ENCODE results near the gene LEUTX. TPM values are rescaled to one million over a fixed set of nuclear protein-coding genes. Genes with fewer than 3 reads are reported as not detected.

LEUTX gene
- polyA plus RNA-seq, 1 of the 3 experiments (the other 2 are of a cell fraction) = not detected

- POLR2A ChIA-PET = interaction anchor here (0.7 kb wide), 1 partner anchor 21 kb away, joined by 3 read pairs; no protein-coding TSS in a partner anchor
Measured at GRCh38 chr19:39816287-39817048, 37.8 kb downstream of the LEUTX start.

GRCh38 chr19:39817888-39818561 lies 39.4 kb downstream of the LEUTX start:
- POLR2A ChIA-PET = no interaction called here
- Histone ChIP-seq H3K9me3 (no peaks in the 10 kb centered on the region), H3K4me3 (ENCODE audit: low read depth in 2 of 2, low read length in 1 of 2) (no peak overlapping the region), H2AFZ (ENCODE audit: low read depth) (no peak overlapping the region), H3K9me2 (no peaks in the 10 kb centered on the region), H3K27me3 (ENCODE audit: insufficient read depth) (no peaks in the 10 kb centered on the region), H3K79me2 (ENCODE audit: insufficient read depth) (no peaks in the 10 kb centered on the region), H3K4me1 (ENCODE audit: control insufficient read depth in 1 of 2, insufficient read depth in 2 of 2, low read depth in 1 of 2, low read length in 1 of 2) (peaks cover 0 to 3% of the 10 kb centered on the region in 2 experiments; a peak in 1 of 4 replicates), H4K20me1 (ENCODE audit: insufficient read depth) (no peaks in the 10 kb centered on the region), H3F3A (replicated peaks; ENCODE audit: insufficient read depth) (no peaks in the 10 kb centered on the region), H3K4me2 (no peak overlapping the region), H3K9ac (no peak overlapping the region), H3K27ac (ENCODE audit: low read depth in 2 of 2, low read length in 1 of 2) (no peak overlapping the region), H3K36me3 (replicated peaks in 1 of 2; ENCODE audit: control insufficient read depth in 1 of 2, insufficient read depth in 2 of 2, low read length in 1 of 2) (peaks cover 0 to 4% of the 10 kb centered on the region in 2 experiments)
- WGBS (ENCODE audit: low lambda C conversion rate) = 88% methylated on average over 12 of the region's 12 CpGs
- TF ChIP-seq FOXM1 (IDR thresholded peaks at IDR 0.05; ENCODE audit: low read depth) (no peak), IRF3 (IDR thresholded peaks at IDR 0.05; ENCODE audit: low read depth, low read length) (no peak), ELF1 (IDR thresholded peaks at IDR 0.05) (no peak), FOXJ3 (CRISPR knock-in tag; IDR thresholded peaks at IDR 0.05) (no peak), MEF2A (IDR thresholded peaks at IDR 0.05; ENCODE audit: borderline replicate concordance, low read depth) (no peak), YY1 (IDR thresholded peaks at IDR 0.05; ENCODE audit: low read depth) (no peak), MXI1 (IDR thresholded peaks at IDR 0.05; ENCODE audit: low read depth, low read length) (no peak), PBX3 (IDR thresholded peaks at IDR 0.05) (no peak), RXRA (IDR thresholded peaks at IDR 0.05; ENCODE audit: borderline replicate concordance, low read depth) (no peak), TAF1 (IDR thresholded peaks at IDR 0.05; ENCODE audit: borderline replicate concordance, low read depth, low read length) (no peak)
- TF ChIP-seq, protein P1, sequence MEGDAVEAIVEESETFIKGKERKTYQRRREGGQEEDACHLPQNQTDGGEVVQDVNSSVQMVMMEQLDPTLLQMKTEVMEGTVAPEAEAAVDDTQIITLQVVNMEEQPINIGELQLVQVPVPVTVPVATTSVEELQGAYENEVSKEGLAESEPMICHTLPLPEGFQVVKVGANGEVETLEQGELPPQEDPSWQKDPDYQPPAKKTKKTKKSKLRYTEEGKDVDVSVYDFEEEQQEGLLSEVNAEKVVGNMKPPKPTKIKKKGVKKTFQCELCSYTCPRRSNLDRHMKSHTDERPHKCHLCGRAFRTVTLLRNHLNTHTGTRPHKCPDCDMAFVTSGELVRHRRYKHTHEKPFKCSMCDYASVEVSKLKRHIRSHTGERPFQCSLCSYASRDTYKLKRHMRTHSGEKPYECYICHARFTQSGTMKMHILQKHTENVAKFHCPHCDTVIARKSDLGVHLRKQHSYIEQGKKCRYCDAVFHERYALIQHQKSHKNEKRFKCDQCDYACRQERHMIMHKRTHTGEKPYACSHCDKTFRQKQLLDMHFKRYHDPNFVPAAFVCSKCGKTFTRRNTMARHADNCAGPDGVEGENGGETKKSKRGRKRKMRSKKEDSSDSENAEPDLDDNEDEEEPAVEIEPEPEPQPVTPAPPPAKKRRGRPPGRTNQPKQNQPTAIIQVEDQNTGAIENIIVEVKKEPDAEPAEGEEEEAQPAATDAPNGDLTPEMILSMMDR (IDR thresholded peaks at IDR 0.05) = no peak
- CTCF ChIA-PET = interaction anchor here (1.6 to 2.5 kb wide), 3 partner anchors 12 to 26 kb away, joined by 3 to 10 read pairs (median 7); no protein-coding TSS in a partner anchor
- no peak for DNase-seq

More at GRCh38 chr19:39816287-39817048, 37.8 kb downstream of the LEUTX start:
- TF ChIP-seq EP300 (IDR thresholded peaks at IDR 0.05; ENCODE audit: borderline replicate concordance in 1 of 2, low read depth in 1 of 2, low read length in 1 of 2) (no peak), SIN3A (IDR thresholded peaks at IDR 0.05; ENCODE audit: borderline replicate concordance, low read depth, low read length) (no peak), TEAD4 (IDR thresholded peaks at IDR 0.05; ENCODE audit: borderline replicate concordance, insufficient read depth) (no peak), TAF1 (IDR thresholded peaks at IDR 0.05; ENCODE audit: borderline replicate concordance, low read depth, low read length) (no peak), CHD2 (IDR thresholded peaks at IDR 0.05; ENCODE audit: low read length, partially characterized antibody) (no peak), RXRA (IDR thresholded peaks at IDR 0.05; ENCODE audit: borderline replicate concordance, low read depth) (no peak), POLR2AphosphoS5 (IDR thresholded peaks at IDR 0.05; ENCODE audit: low read depth, low read length) (no peak), NRF1 (IDR thresholded peaks at IDR 0.05; ENCODE audit: low read depth, low read length) (no peak), FOSL2 (IDR thresholded peaks at IDR 0.05; ENCODE audit: borderline replicate concordance, low read depth) (no peak), ZBTB33 (IDR thresholded peaks at IDR 0.05; ENCODE audit: borderline replicate concordance, low read depth) (no peak), MEF2A (IDR thresholded peaks at IDR 0.05; ENCODE audit: borderline replicate concordance, low read depth) (no peak)
- Histone ChIP-seq H3K79me2 (ENCODE audit: insufficient read depth) (no peaks in the 10 kb centered on the region), H3K27ac (ENCODE audit: low read depth in 2 of 2, low read length in 1 of 2) (no peak overlapping the region), H3K9me2 (no peaks in the 10 kb centered on the region), H3F3A (replicated peaks; ENCODE audit: insufficient read depth) (no peaks in the 10 kb centered on the region), H3K9ac (no peak overlapping the region), H3K9me3 (no peaks in the 10 kb centered on the region), H3K4me2 (no peak overlapping the region), H3K4me1 (ENCODE audit: control insufficient read depth in 1 of 2, insufficient read depth in 2 of 2, low read depth in 1 of 2, low read length in 1 of 2) (no peaks in the 10 kb centered on the region), H2AFZ (ENCODE audit: low read depth) (no peak overlapping the region), H3K4me3 (ENCODE audit: low read depth in 2 of 2, low read length in 1 of 2) (no peak overlapping the region), H3K36me3 (replicated peaks in 1 of 2; ENCODE audit: control insufficient read depth in 1 of 2, insufficient read depth in 2 of 2, low read length in 1 of 2) (peaks cover 0 to 4% of the 10 kb centered on the region in 2 experiments), H4K20me1 (ENCODE audit: insufficient read depth) (no peaks in the 10 kb centered on the region), H3K27me3 (ENCODE audit: insufficient read depth) (no peaks in the 10 kb centered on the region)
- WGBS (ENCODE audit: low lambda C conversion rate) = 69% methylated on average over 5 of the region's 5 CpGs
- DNase-seq = no peak
- CTCF ChIA-PET = interaction anchor here (0.6 kb wide), 1 partner anchor 27 kb away, joined by 3 read pairs; no protein-coding TSS in a partner anchor
